ENCODE measurements around the gene SLC8A1. TPM values are rescaled to one million over a fixed set of nuclear protein-coding genes. Genes with fewer than 3 reads are reported as not detected.

Gene SLC8A1
- total RNA-seq, 1 experiment from 2014 or later = not detected

GRCh38 chr2:40316620-40317019 lies 135.3 kb downstream of the SLC8A1 start:
- CTCF ChIA-PET = no interaction called here
- H3K27me3 ChIP-seq (replicated peaks; ENCODE audit: insufficient read depth, low read depth, low read length, poor library complexity) = peaks cover 17% of the 10 kb centered on the region
- H3K4me3 ChIP-seq (ENCODE audit: low read depth, low read length, poor library complexity, severe bottlenecking) = no peak overlapping the region
- TF ChIP-seq EZH2 (IDR thresholded peaks at IDR 0.05; ENCODE audit: borderline replicate concordance, low read depth, low read length, poor library complexity, severe bottlenecking) (no peak), CTCF (conservative IDR thresholded peaks at IDR 0.05; ENCODE audit: low read depth, low read length) (no peak)
- H3K36me3 ChIP-seq (ENCODE audit: insufficient read depth, low read length, poor library complexity, severe bottlenecking) = no peaks in the 10 kb centered on the region
- POLR2A ChIA-PET (ENCODE audit: low non-redundant PET) = no interaction called here
- intact Hi-C loops (cut with micrococcal nuclease; ENCODE audit: unreplicated experiment) = no loop called here
- H3K4me1 ChIP-seq (ENCODE audit: insufficient read depth, low read length, poor library complexity, severe bottlenecking) = no peaks in the 10 kb centered on the region
- H3K27ac ChIP-seq (ENCODE audit: low read depth, low read length, poor library complexity, severe bottlenecking) = no peak overlapping the region
- no peak for DNase-seq (ENCODE audit: low spot score)
- H3K9me3 ChIP-seq (ENCODE audit: low read depth, low read length, poor library complexity, severe bottlenecking) = peaks cover 7% of the 10 kb centered on the region
- BruUV-seq (replicated peaks) = no TSS peak

- Histone ChIP-seq H3K4me1 (ENCODE audit: insufficient read depth, low read length, poor library complexity, severe bottlenecking) (no peaks in the 10 kb centered on the region), H3K27ac (ENCODE audit: low read depth, low read length, poor library complexity, severe bottlenecking) (no peak overlapping the region), H3K27me3 (replicated peaks; ENCODE audit: insufficient read depth, low read depth, low read length, poor library complexity) (peaks cover 12% of the 10 kb centered on the region), H3K4me3 (ENCODE audit: low read depth, low read length, poor library complexity, severe bottlenecking) (no peak overlapping the region), H3K9me3 (ENCODE audit: low read depth, low read length, poor library complexity, severe bottlenecking) (peaks cover 7% of the 10 kb centered on the region), H3K36me3 (ENCODE audit: insufficient read depth, low read length, poor library complexity, severe bottlenecking) (no peaks in the 10 kb centered on the region)
- intact Hi-C loops (cut with micrococcal nuclease; ENCODE audit: unreplicated experiment) = no loop called here
- ChIA-PET POLR2A (ENCODE audit: low non-redundant PET) (no interaction called here), CTCF (no interaction called here)
- no peak for TF ChIP-seq EZH2 (IDR thresholded peaks at IDR 0.05; ENCODE audit: borderline replicate concordance, low read depth, low read length, poor library complexity, severe bottlenecking)
- no peak for TF ChIP-seq CTCF (conservative IDR thresholded peaks at IDR 0.05; ENCODE audit: low read depth, low read length)
- no peak for DNase-seq (ENCODE audit: low spot score)
- BruUV-seq (replicated peaks) = no TSS peak
Observed at GRCh38 chr2:40315683-40316082, 136.2 kb downstream of the SLC8A1 start.

GRCh38 chr2:40311026-40311425 lies 140.9 kb downstream of the SLC8A1 start:
- Histone ChIP-seq H3K27me3 (replicated peaks; ENCODE audit: insufficient read depth, low read depth, low read length, poor library complexity) (no peaks in the 10 kb centered on the region), H3K27ac (ENCODE audit: low read depth, low read length, poor library complexity, severe bottlenecking) (no peak overlapping the region), H3K4me1 (ENCODE audit: insufficient read depth, low read length, poor library complexity, severe bottlenecking) (no peaks in the 10 kb centered on the region), H3K36me3 (ENCODE audit: insufficient read depth, low read length, poor library complexity, severe bottlenecking) (no peaks in the 10 kb centered on the region), H3K4me3 (ENCODE audit: low read depth, low read length, poor library complexity, severe bottlenecking) (no peak overlapping the region), H3K9me3 (ENCODE audit: low read depth, low read length, poor library complexity, severe bottlenecking) (peaks cover 7% of the 10 kb centered on the region)
- ChIA-PET POLR2A (ENCODE audit: low non-redundant PET) (no interaction called here), CTCF (no interaction called here)
- no peak for DNase-seq (ENCODE audit: low spot score)
- no peak for TF ChIP-seq CTCF (conservative IDR thresholded peaks at IDR 0.05; ENCODE audit: low read depth, low read length)
- no peak for TF ChIP-seq EZH2 (IDR thresholded peaks at IDR 0.05; ENCODE audit: borderline replicate concordance, low read depth, low read length, poor library complexity, severe bottlenecking)
- BruUV-seq (replicated peaks) = no TSS peak
- intact Hi-C loops (cut with micrococcal nuclease; ENCODE audit: unreplicated experiment) = no loop called here
